ENCODE results near the gene FBXL2. TPM values are rescaled to one million over a fixed set of nuclear protein-coding genes. Genes with fewer than 3 reads are reported as not detected.

The FBXL2 gene
- total and polyA plus RNA-seq, 2 of the 8 experiments (the other 6 are each of a cell fraction or from before 2014, with no cell fraction given), result 3.1 to 5.4 TPM

DNA sequence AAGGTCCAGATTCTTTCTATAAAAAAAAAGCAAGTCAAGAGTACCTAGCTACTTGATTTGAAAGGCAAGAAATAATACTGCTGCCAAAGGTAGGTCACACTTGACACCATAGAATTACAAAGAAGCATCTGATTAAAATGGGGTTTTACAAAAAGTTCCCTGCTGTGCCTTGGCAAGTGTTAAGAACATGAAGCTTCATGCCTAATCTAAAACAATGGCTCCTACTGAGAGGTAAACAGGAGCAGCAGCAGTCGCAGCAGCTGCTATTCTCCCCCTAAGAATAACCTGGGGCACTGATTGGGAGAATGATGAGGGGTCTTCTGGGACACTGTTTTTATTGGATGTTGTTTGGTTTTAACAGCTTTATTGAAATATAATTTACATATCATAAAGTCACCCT is 148.8 kb downstream of the FBXL2 start (continued):
- TF ChIP-seq NANOG (IDR thresholded peaks at IDR 0.05; ENCODE audit: insufficient read depth, low read depth, low read length, poor library complexity, severe bottlenecking), result peak; percentile 98

Data from H1 (cell line).